ENCODE measurements around the gene FAM171A2.
"Not testable (repeated sequence)": the region's sequence is repeated elsewhere in the genome, so short reads cannot be mapped to it uniquely, and the experiment has no call there.

FAM171A2 gene

GRCh38 chr17:44360144-44360533 is 3.5 kb downstream of the FAM171A2 start:
- DNase-seq = no peak

GRCh38 chr17:44359458-44360143 is 4.1 kb downstream of the FAM171A2 start:
- DNase-seq = no peak

GRCh38 chr17:44359006-44359405 is 4.6 kb downstream of the FAM171A2 start:
- DNase-seq = no peak

- DNase-seq = no peak
Measured at GRCh38 chr17:44358066-44358465, 5.6 kb downstream of the FAM171A2 start.

- DNase-seq = no peak
Measured at GRCh38 chr17:44356241-44356640, 7.4 kb downstream of the FAM171A2 start.

- no peak for DNase-seq
Measured at GRCh38 chr17:44355642-44356099, 8.0 kb downstream of the FAM171A2 start.

- no peak for DNase-seq
Measured at GRCh38 chr17:44354582-44355561, 8.8 kb downstream of the FAM171A2 start.

- no peak for DNase-seq
Measured at GRCh38 chr17:44353672-44354331, 9.9 kb downstream of the FAM171A2 start.

- DNase-seq = no peak
Measured at GRCh38 chr17:44352828-44353671, 10.6 kb downstream of the FAM171A2 start.

GRCh38 chr17:44351961-44352827 is 11.5 kb downstream of the FAM171A2 start:
- no peak for DNase-seq

- DNase-seq = no peak
Measured at GRCh38 chr17:44351464-44351863, 12.2 kb downstream of the FAM171A2 start.

- no peak for DNase-seq
Measured at GRCh38 chr17:44350733-44351226, 12.9 kb downstream of the FAM171A2 start.

GRCh38 chr17:44349553-44350070 is 14.0 kb downstream of the FAM171A2 start:
- DNase-seq = no peak

- no peak for DNase-seq
Measured at GRCh38 chr17:44348988-44349364, 14.7 kb downstream of the FAM171A2 start.

GRCh38 chr17:44348234-44348987 is 15.2 kb downstream of the FAM171A2 start:
- DNase-seq = no peak

GRCh38 chr17:44347206-44348055 is 16.2 kb downstream of the FAM171A2 start:
- DNase-seq = not testable (repeated sequence)

- DNase-seq = no peak
Measured at GRCh38 chr17:44346064-44346844, 17.4 kb downstream of the FAM171A2 start.

- DNase-seq = no peak
Measured at GRCh38 chr17:44345454-44346026, 18.1 kb downstream of the FAM171A2 start.
